Astrocyte (in vitro differentiated cells and primary cell): Measurements from ENCODE around the gene ANKRD44. TPM values are rescaled to one million over a fixed set of nuclear protein-coding genes. Genes with fewer than 3 reads are reported as not detected.
"Not testable (repeated sequence)": the region's sequence is repeated elsewhere in the genome, so short reads cannot be mapped to it uniquely, and the experiment has no call there.

Experiments used
- DNase-seq: peaks from one replicate; pipeline ENCODE4 v3.0.0-alpha.2; 2010; ENCODE audit warnings: low read depth
- FAIRE-seq: peaks from 2 replicates; lab custom pipeline; 2011; peaks lifted over from hg19 to GRCh38; lab: Jason Lieb, UNC
- H2AFZ ChIP-seq: 2 replicates; pipeline ENCODE4 v1.6.0; 2012; ENCODE audit warnings: low read depth, low read length, inconsistent platforms
- H3K27ac ChIP-seq: 2 replicates; pipeline ENCODE4 v1.5.1; 2011; ENCODE audit warnings: low read depth, low read length, inconsistent platforms
- H3K27me3 ChIP-seq: 2 replicates; pipeline ENCODE4 v1.6.0; 2011; ENCODE audit warnings: low read length, inconsistent platforms; ENCODE audit not compliant: insufficient read depth
- H3K36me3 ChIP-seq: 2 replicates; pipeline ENCODE4 v1.5.1; 2011; ENCODE audit warnings: low read length, inconsistent platforms; ENCODE audit not compliant: insufficient read depth
- H3K4me1 ChIP-seq: 2 replicates; pipeline ENCODE4 v1.5.1; 2011; ENCODE audit warnings: low read length, inconsistent platforms; ENCODE audit not compliant: insufficient read depth
- H3K4me2 ChIP-seq: 2 replicates; pipeline ENCODE4 v1.6.0; 2012; ENCODE audit warnings: low read length, inconsistent platforms
- H3K4me3 ChIP-seq: 2 replicates; pipeline ENCODE4 v1.5.1; 2011; ENCODE audit warnings: low read depth, mild to moderate bottlenecking, low read length, inconsistent platforms; ENCODE audit not compliant: insufficient read depth
- H3K79me2 ChIP-seq: 2 replicates; pipeline ENCODE4 v1.6.0; 2012; ENCODE audit warnings: mild to moderate bottlenecking, low read length, inconsistent platforms; ENCODE audit not compliant: insufficient read depth
- H3K9ac ChIP-seq: 2 replicates; pipeline ENCODE4 v1.6.0; 2012; ENCODE audit warnings: mild to moderate bottlenecking, low read length, inconsistent platforms
- H3K9me3 ChIP-seq: 2 replicates; pipeline ENCODE4 v1.5.1; 2012; ENCODE audit warnings: low read depth, mild to moderate bottlenecking, low read length, inconsistent platforms; ENCODE audit not compliant: insufficient read depth
- H4K20me1 ChIP-seq: 2 replicates; pipeline ENCODE4 v1.6.0; 2012; ENCODE audit warnings: low read length, inconsistent platforms; ENCODE audit not compliant: insufficient read depth
- H3K27ac Mint-ChIP-seq: one replicate; pipeline ENCODE4 v1.8.0; 2021; ENCODE audit warnings: mild to moderate bottlenecking, mixed read lengths; ENCODE audit not compliant: unreplicated experiment
- H3K27me3 Mint-ChIP-seq: one replicate; pipeline ENCODE4 v1.8.0; 2021; ENCODE audit warnings: low read depth, mixed read lengths; ENCODE audit not compliant: unreplicated experiment
- H3K36me3 Mint-ChIP-seq: one replicate; pipeline ENCODE4 v1.8.0; 2021; ENCODE audit warnings: low read depth, mixed read lengths; ENCODE audit not compliant: unreplicated experiment
- H3K4me1 Mint-ChIP-seq: one replicate; pipeline ENCODE4 v1.8.0; 2021; ENCODE audit warnings: low read depth, mixed read lengths; ENCODE audit not compliant: unreplicated experiment
- H3K4me3 Mint-ChIP-seq: one replicate; pipeline ENCODE4 v1.8.0; 2021; ENCODE audit warnings: mild to moderate bottlenecking, moderate library complexity, mixed read lengths; ENCODE audit not compliant: unreplicated experiment
- H3K9me3 Mint-ChIP-seq: one replicate; pipeline ENCODE4 v1.8.0; 2021; ENCODE audit warnings: mild to moderate bottlenecking, mixed read lengths; ENCODE audit not compliant: unreplicated experiment
- EZH2 ChIP-seq: IDR thresholded peaks from 2 replicates; pipeline ENCODE4 v1.6.1; 2012; ENCODE audit warnings: mild to moderate bottlenecking, low read length, inconsistent platforms; ENCODE audit not compliant: insufficient read depth
- total RNA-seq: library from RNA; stranded (reverse); gene quantifications from 2 replicates; pipeline ENCODE4 v1.2.1, GENCODE V29; 2021
- TF ChIP-seq, protein P1 (sequence below): IDR thresholded peaks from 2 replicates; pipeline ENCODE4 v1.5.1; 2011; ENCODE audit warnings: low read depth, mild to moderate bottlenecking, inconsistent platforms, low read length, moderate library complexity; ENCODE audit not compliant: insufficient read depth

The ANKRD44 gene
- total RNA-seq, 1 donor from 2014 or later, result 7.2 TPM

GRCh38 chr2:197345846-197346370, 35.3 kb upstream of the ANKRD44 start:
- Histone ChIP-seq H2AFZ (peak overlapping the region; percentile 5), H3K36me3 (no peaks in the 10 kb centered on the region), H3K4me2 (no peak overlapping the region), H3K4me1 (no peaks in the 10 kb centered on the region), H3K9me3 (no peaks in the 10 kb centered on the region), H4K20me1 (no peaks in the 10 kb centered on the region), H3K27me3 (no peaks in the 10 kb centered on the region), H3K27ac (no peak overlapping the region), H3K9ac (no peak overlapping the region), H3K4me3 (no peak overlapping the region), H3K79me2 (no peaks in the 10 kb centered on the region)
- H3K9me3 Mint-ChIP-seq, result no peaks in the 10 kb centered on the region
- TF ChIP-seq, protein P1, sequence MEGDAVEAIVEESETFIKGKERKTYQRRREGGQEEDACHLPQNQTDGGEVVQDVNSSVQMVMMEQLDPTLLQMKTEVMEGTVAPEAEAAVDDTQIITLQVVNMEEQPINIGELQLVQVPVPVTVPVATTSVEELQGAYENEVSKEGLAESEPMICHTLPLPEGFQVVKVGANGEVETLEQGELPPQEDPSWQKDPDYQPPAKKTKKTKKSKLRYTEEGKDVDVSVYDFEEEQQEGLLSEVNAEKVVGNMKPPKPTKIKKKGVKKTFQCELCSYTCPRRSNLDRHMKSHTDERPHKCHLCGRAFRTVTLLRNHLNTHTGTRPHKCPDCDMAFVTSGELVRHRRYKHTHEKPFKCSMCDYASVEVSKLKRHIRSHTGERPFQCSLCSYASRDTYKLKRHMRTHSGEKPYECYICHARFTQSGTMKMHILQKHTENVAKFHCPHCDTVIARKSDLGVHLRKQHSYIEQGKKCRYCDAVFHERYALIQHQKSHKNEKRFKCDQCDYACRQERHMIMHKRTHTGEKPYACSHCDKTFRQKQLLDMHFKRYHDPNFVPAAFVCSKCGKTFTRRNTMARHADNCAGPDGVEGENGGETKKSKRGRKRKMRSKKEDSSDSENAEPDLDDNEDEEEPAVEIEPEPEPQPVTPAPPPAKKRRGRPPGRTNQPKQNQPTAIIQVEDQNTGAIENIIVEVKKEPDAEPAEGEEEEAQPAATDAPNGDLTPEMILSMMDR, result no peak
- no peak for TF ChIP-seq EZH2
- no peak overlapping the region for H3K4me3 Mint-ChIP-seq
- H3K36me3 Mint-ChIP-seq, result no peaks in the 10 kb centered on the region
- FAIRE-seq, result no peak
- H3K4me1 Mint-ChIP-seq, result peaks cover 3% of the 10 kb centered on the region
- DNase-seq, result no peak
- no peaks in the 10 kb centered on the region for H3K27me3 Mint-ChIP-seq
- H3K27ac Mint-ChIP-seq, result no peak overlapping the region

DNA sequence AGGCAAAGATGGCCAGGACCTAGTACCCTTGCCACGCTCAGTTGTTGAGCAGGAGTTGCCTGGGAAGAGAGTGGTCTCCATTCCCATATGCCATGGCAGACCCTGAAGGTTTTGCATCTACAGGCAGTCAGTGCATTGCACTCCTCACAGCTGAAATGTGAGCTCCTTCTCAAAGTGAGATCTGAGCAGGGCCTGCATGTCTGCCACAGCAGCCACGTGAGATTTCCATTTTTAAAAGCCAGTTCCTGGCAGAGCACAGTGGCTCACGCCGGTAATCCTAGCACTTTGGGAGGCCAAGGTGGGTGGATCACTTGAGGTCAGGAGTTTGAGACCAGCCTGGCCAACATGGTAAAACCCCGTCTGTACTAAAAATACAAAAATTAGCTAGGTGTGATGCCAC, 33.4 kb upstream of the ANKRD44 start:
- not testable (repeated sequence) for H3K4me3 Mint-ChIP-seq, H3K79me2 ChIP-seq, H3K4me3 ChIP-seq, H3K27me3 ChIP-seq, H3K4me1 ChIP-seq, H3K4me1 Mint-ChIP-seq, H3K27ac Mint-ChIP-seq, H3K27ac ChIP-seq, H3K4me2 ChIP-seq, H3K27me3 Mint-ChIP-seq, H3K9me3 Mint-ChIP-seq, H4K20me1 ChIP-seq, H3K36me3 Mint-ChIP-seq, DNase-seq, H3K36me3 ChIP-seq, H3K9ac ChIP-seq, H2AFZ ChIP-seq, H3K9me3 ChIP-seq, FAIRE-seq

- no peak overlapping the region for H3K27ac Mint-ChIP-seq
- Histone ChIP-seq H3K36me3 (no peaks in the 10 kb centered on the region), H3K9me3 (no peaks in the 10 kb centered on the region), H3K4me2 (no peak overlapping the region), H3K9ac (no peak overlapping the region), H3K4me1 (no peaks in the 10 kb centered on the region), H3K79me2 (no peaks in the 10 kb centered on the region), H3K27ac (no peak overlapping the region), H4K20me1 (no peaks in the 10 kb centered on the region), H3K4me3 (no peak overlapping the region), H3K27me3 (no peaks in the 10 kb centered on the region), H2AFZ (no peak overlapping the region)
- no peak for FAIRE-seq
- H3K9me3 Mint-ChIP-seq, result no peaks in the 10 kb centered on the region
- TF ChIP-seq, protein P1, result no peak
- TF ChIP-seq EZH2, result no peak
- H3K27me3 Mint-ChIP-seq, result no peaks in the 10 kb centered on the region
- H3K4me3 Mint-ChIP-seq, result no peak overlapping the region
- peaks cover 2% of the 10 kb centered on the region for H3K36me3 Mint-ChIP-seq
- DNase-seq, result no peak
- no peaks in the 10 kb centered on the region for H3K4me1 Mint-ChIP-seq
These were observed 30.0 kb upstream of the ANKRD44 start for GRCh38 chr2:197340591-197340990.
